Fibroblast of upper back skin (primary cell): Measurements from ENCODE around the gene BRI3BP.
"Not testable (repeated sequence)": the region's sequence is repeated elsewhere in the genome, so short reads cannot be mapped to it uniquely, and the experiment has no call there.

Source experiments
- DNase-seq: peaks from one replicate; pipeline ENCODE4 v3.0.0-alpha.2; 2013

BRI3BP gene

DNA sequence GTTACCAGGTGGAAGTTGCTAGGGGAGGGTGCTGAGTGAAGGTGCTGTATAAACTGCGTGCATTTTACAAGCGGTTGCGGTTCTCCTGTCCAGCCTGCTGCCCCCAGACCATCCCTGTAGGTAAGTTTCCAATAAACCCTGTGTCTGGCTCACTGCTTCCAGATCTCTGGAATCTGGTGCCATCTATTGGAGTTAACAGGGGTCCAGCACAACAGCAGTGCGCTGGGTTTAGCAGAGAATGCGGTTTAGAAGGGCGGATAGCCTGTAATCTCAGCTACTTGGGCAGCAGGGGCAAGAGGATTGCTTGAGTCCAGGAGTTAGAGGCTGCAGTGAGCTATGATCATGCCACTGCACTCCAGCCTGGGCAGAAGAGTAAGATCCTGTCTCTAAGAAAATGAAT is 76.7 kb downstream of the BRI3BP start:
- DNase-seq = peak; percentile 10

DNA sequence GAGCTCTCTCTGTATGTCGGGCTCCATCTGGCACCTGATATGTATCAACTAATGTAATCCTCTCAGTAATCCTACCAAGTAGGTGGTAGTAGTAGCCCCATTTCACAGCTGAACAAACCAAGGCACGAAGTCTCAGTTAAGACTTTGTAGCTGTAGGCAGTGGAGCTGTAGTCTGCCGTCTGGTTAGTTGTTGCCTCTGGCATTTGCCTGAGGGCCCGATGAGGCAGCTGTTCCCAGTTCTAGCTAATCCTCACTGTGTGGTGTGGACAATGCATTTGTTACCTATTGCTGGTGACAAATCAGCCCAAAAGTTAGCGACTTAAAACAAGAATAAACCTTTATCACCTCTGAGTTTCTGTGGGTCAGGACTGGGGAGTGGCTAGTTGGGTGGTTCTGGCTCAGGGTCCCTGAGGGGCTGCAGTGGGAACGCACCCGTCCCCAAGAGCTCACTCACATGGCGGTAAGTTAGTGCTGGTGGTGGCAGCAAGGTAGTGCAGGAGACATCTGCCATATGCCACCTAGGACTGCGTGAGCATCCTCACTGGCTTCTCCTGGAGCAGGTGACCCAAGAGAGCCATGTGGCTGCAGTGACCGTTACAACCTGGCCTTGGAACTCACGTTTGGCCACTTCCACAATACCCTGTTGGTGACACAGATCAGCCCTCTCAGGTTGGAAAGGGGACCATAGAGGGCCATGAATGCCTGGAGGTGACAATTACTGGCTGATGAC is 77.4 kb downstream of the BRI3BP start:
- DNase-seq = no peak

DNA sequence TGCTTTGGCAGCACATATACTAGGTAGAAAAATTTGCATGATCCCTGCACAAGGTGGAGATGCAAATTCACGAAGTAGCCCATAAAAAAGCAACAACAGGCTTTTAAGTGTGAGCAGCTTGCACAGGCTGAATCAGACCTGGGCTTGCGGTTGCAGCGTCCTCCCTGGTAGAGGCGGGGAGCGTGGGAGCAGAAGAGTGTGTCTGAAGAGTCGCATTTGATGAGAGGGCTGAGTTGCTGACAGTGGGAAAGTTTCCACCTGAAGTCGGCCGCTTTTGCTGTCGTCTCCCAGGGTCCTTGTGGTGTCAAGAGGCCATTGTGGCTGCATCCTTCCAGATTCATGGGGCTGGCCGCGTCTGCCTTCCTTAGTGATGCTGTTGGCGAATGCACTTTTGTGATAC is 78.0 kb downstream of the BRI3BP start:
- DNase-seq = no peak

DNA sequence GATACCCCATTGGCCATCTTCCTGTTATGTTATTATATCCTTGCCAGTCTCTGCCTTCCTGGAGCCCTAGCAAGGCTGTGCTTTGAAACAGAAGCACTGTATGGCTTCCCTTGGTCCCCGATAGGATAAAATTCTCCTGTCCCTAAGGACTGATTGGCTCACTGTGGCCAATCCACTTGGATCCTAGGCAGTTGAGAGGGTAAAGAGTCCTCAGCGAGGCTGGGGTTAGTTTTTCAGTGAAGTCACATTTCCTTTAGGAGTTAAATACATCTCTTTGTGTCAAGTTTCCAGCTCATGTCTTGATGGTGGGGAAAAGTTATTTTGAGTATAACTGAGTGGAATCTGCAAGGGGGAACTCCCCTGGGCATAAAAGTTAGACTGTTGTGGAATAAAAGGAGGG is 79.1 kb downstream of the BRI3BP start:
- no peak for DNase-seq

DNA sequence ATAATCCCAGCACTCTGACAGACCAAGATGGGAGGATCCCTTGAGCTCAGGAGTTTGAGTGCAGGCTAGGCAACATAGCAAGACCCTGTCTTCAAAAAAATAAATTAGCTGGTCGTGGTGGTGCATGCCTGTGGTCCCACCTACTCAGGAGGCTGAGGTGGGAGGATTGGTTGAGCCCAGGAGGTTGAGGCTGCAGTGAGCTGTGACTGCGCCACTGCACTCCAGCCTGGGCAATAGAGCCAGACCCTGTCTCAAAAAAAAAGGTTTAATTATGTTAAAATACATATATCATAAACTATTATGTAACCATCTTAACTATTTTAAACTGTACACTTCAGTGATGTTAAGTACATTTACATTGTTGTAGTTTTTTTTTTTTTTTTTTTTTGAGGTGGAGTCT is 80.8 kb downstream of the BRI3BP start:
- not testable (repeated sequence) for DNase-seq

DNA sequence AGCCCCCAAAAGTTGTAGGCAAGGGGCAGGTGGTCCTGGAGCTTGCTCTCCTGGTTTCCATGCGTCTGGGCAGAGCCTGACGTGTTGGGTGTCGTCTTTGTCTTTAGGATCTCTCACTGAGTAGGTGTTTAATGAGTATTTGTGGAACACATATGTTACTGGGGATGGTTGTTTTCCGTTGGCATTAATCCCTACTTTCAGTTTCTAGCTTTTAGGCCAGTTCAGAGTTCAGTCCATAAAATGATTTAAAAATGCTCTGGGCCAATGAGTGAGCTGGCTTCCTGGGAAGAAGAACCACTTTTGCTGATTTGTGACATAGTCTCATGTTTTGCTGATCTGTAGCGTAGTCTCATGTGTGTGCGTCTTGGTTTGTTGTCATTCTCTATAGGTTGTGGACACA is 82.7 kb downstream of the BRI3BP start:
- no peak for DNase-seq

DNA sequence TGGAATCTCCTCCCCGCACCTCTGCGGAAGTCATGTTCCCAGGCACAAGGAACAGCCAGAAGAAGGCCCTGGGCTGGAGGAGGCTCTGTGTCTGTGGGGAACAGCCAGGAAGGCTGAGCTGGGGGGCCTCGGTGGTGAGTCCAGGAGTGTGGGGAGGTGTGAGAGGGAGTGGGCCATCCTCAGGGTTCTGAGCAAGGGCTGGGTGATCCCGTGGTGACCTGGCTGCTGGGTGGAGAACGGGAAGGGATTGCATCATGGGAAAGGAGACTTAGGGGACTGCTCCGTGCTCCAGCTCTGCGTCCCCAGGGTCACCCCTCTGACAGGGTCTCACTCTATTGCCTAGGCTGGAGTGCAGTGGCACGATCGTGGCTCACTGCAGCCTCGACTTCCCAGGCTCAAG is 85.6 kb downstream of the BRI3BP start:
- no peak for DNase-seq

DNA sequence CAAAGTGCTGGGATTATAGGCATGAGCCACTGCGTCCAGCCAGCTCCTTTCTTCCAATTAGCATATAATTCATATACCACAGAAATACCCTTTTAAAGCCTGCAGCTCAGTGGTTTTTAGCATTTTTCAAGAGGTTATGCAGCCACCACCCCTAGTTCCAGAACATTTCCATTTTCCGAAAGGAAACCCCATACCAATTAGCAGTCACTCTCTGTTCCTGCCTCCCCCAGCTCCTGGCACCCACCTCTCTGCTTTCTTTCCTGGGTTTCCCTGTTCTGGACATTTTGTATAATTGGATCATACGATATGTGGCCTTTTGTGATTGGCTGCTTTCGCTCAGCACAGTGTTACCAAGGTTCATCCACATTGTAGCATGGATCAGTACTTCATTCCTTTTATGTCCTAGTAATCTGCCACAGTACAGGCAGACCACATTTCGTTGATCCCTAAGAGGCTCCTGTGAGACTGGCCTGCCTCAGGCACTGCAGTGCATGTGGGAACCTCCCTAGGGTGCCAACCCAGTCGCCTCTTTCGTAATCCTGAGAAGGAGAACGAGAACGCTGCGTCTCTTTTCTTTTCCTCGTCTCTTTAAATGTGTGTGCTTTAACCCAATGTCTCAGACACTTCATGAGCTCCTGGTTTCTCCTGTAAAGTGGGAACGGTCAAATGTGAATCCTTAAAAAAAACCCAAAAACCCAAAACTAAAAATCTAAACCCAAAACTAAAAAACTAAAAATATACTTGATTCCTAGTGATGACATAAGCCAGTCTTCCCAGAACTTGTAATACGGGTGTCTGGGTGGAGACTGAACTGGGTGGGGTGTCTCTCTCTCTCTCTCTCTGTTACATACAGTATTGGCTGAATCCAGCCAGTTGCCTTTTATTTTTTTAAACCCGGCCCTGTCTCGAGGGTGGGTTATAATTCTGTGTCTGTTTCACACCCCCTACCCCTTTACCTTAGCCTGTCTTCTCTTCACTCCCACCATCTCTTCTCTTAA is 86.5 kb downstream of the BRI3BP start:
- no peak for DNase-seq
